H9 (cell line): Measurements from ENCODE around the gene ANGPTL4. TPM values are rescaled to one million over a fixed set of nuclear protein-coding genes. Genes with fewer than 3 reads are reported as not detected.

Experiments used
- DNase-seq: peaks from one replicate; pipeline ENCODE4 v3.0.0-alpha.2; 2017
- H2AFZ ChIP-seq: one replicate; pipeline ENCODE4 v1.6.1; 2013; ENCODE audit warnings: mild to moderate bottlenecking, low read length, control low read depth, moderate library complexity
- H2AK5ac ChIP-seq: 2 replicates; pipeline ENCODE4 v1.6.1; 2013; ENCODE audit warnings: low read length, control low read depth, mixed read lengths; ENCODE audit not compliant: insufficient read length
- H2BK120ac ChIP-seq: one replicate; pipeline ENCODE4 v1.6.1; 2013; ENCODE audit warnings: low read depth, mild to moderate bottlenecking, low read length, control low read depth, inconsistent platforms; ENCODE audit not compliant: poor library complexity, severe bottlenecking
- H2BK12ac ChIP-seq: 2 replicates; pipeline ENCODE4 v1.6.1; 2013; ENCODE audit warnings: low read length, control low read depth, mixed read lengths, low read depth; ENCODE audit not compliant: insufficient read length
- H2BK15ac ChIP-seq: 2 replicates; pipeline ENCODE4 v1.6.1; 2013; ENCODE audit warnings: low read depth, low read length, control low read depth
- H2BK20ac ChIP-seq: one replicate; pipeline ENCODE4 v1.6.1; 2013; ENCODE audit warnings: low read depth, mild to moderate bottlenecking, low read length, control low read depth, inconsistent platforms; ENCODE audit not compliant: poor library complexity, severe bottlenecking
- H2BK5ac ChIP-seq: 2 replicates; pipeline ENCODE4 v1.6.1; 2013; ENCODE audit warnings: low read length, control low read depth, mixed read lengths; ENCODE audit not compliant: insufficient read length
- H3K14ac ChIP-seq: 2 replicates; pipeline ENCODE4 v1.6.1; 2013; ENCODE audit warnings: low read length, control low read depth; ENCODE audit not compliant: insufficient read depth
- H3K18ac ChIP-seq: 2 replicates; pipeline ENCODE4 v1.6.1; 2013; ENCODE audit warnings: low read depth, mild to moderate bottlenecking, mixed read lengths, low read length, control low read depth; ENCODE audit not compliant: insufficient read length
- H3K23ac ChIP-seq: 2 replicates; pipeline ENCODE4 v1.6.1; 2013; ENCODE audit warnings: low read length, control low read depth, mixed read lengths, low read depth; ENCODE audit not compliant: insufficient read length
- H3K23me2 ChIP-seq: 2 replicates; pipeline ENCODE4 v1.6.1; 2013; ENCODE audit warnings: low read depth, mild to moderate bottlenecking, mixed read lengths, low read length, control low read depth; ENCODE audit not compliant: insufficient read length, poor library complexity, severe bottlenecking
- H3K27ac ChIP-seq: 2 replicates; pipeline ENCODE4 v1.5.1; 2013; ENCODE audit warnings: low read length, control low read depth, mixed read lengths, low read depth; ENCODE audit not compliant: insufficient read length
- H3K27me3 ChIP-seq: 2 replicates; pipeline ENCODE4 v1.6.1; 2013; ENCODE audit warnings: low read length, control low read depth, inconsistent platforms; ENCODE audit not compliant: insufficient read depth
- H3K4ac ChIP-seq: 2 replicates; pipeline ENCODE4 v1.6.1; 2013; ENCODE audit warnings: low read depth, mild to moderate bottlenecking, control low read depth, inconsistent platforms, low read length, moderate library complexity
- H3K4me1 ChIP-seq: 2 replicates; pipeline ENCODE4 v1.6.1; 2013; ENCODE audit warnings: low read length, control low read depth, inconsistent platforms; ENCODE audit not compliant: insufficient read depth
- H3K4me2 ChIP-seq: 2 replicates; pipeline ENCODE4 v1.6.1; 2013; ENCODE audit warnings: low read length, control low read depth, mixed read lengths; ENCODE audit not compliant: insufficient read length, insufficient read depth
- H3K56ac ChIP-seq: 2 replicates; pipeline ENCODE4 v1.6.1; 2013; ENCODE audit warnings: low read depth, mild to moderate bottlenecking, mixed read lengths, low read length, control low read depth; ENCODE audit not compliant: insufficient read length
- H3K79me1 ChIP-seq: 2 replicates; pipeline ENCODE4 v1.6.1; 2013; ENCODE audit warnings: low read depth, mild to moderate bottlenecking, moderate library complexity, low read length, control low read depth, inconsistent platforms; ENCODE audit not compliant: insufficient read depth, poor library complexity, severe bottlenecking
- H3K79me2 ChIP-seq: 2 replicates; pipeline ENCODE4 v1.6.1; 2013; ENCODE audit warnings: low read length, control low read depth, inconsistent platforms; ENCODE audit not compliant: insufficient read depth
- H3K9ac ChIP-seq: 2 replicates; pipeline ENCODE4 v1.6.1; 2013; ENCODE audit warnings: low read length, control low read depth, mixed read lengths; ENCODE audit not compliant: insufficient read length; ENCODE audit errors: extremely low read depth
- H3K9me3 ChIP-seq: one replicate; pipeline ENCODE4 v1.6.1; 2013; ENCODE audit warnings: low read depth, low read length, inconsistent platforms; ENCODE audit not compliant: control insufficient read depth
- H3T11ph ChIP-seq: one replicate; pipeline ENCODE4 v1.6.1; 2013; ENCODE audit warnings: mild to moderate bottlenecking, low read length, control low read depth, inconsistent platforms
- H4K20me1 ChIP-seq: one replicate; pipeline ENCODE4 v1.6.1; 2013; ENCODE audit not compliant: control insufficient read depth, insufficient read length, insufficient read depth
- H4K5ac ChIP-seq: 2 replicates; pipeline ENCODE4 v1.6.1; 2013; ENCODE audit warnings: low read depth, mild to moderate bottlenecking, mixed read lengths, low read length, control low read depth; ENCODE audit not compliant: insufficient read length
- H4K8ac ChIP-seq: replicated peaks from 2 replicates; pipeline ENCODE4 v1.6.1; 2013; ENCODE audit warnings: low read length, control low read depth, mixed read lengths, low read depth; ENCODE audit not compliant: insufficient read length
- H4K91ac ChIP-seq: 2 replicates; pipeline ENCODE4 v1.6.1; 2013; ENCODE audit warnings: low read depth, mild to moderate bottlenecking, moderate library complexity, mixed read lengths, low read length, control low read depth; ENCODE audit not compliant: insufficient read length
- H3K27ac Mint-ChIP-seq, 3 experiments: 2 replicates in 2 of 3; 3 replicates in 1 of 3; pipeline ENCODE4 v1.8.0; 2020 to 2021; ENCODE audit warnings: mixed read lengths in 3 of 3, mild to moderate bottlenecking in 1 of 3, moderate library complexity in 1 of 3
- H3K27me3 Mint-ChIP-seq: 2 replicates; pipeline ENCODE4 v1.8.0; 2021; ENCODE audit warnings: low read depth, mild to moderate bottlenecking, moderate library complexity, mixed read lengths
- H3K36me3 Mint-ChIP-seq, 3 experiments: 2 replicates in 2 of 3; 3 replicates in 1 of 3; pipeline ENCODE4 v1.8.0; 2020 to 2021; ENCODE audit warnings: low read depth in 3 of 3, mixed read lengths in 3 of 3; ENCODE audit not compliant: insufficient read depth in 1 of 3
- H3K4me1 Mint-ChIP-seq, 2 experiments: 2 replicates each; pipeline ENCODE4 v1.8.0; 2020; ENCODE audit warnings: mixed read lengths in 2 of 2
- H3K4me3 Mint-ChIP-seq, 2 experiments: 2 replicates in 1 of 2; 3 replicates in 1 of 2; pipeline ENCODE4 v1.8.0; 2020 to 2021; ENCODE audit warnings: mild to moderate bottlenecking in 2 of 2, mixed read lengths in 2 of 2, moderate library complexity in 1 of 2
- H3K9me3 Mint-ChIP-seq, 2 experiments: 2 replicates in 1 of 2; 3 replicates in 1 of 2; pipeline ENCODE4 v1.8.0; 2020; ENCODE audit warnings: mild to moderate bottlenecking in 2 of 2, mixed read lengths in 2 of 2, moderate library complexity in 1 of 2
- WGBS: extraction: QIAGEN DNeasy Blood & Tissue Kit; methylation state at CpG from one replicate; pipeline ENCODE4 v1.1.7; 2013; ENCODE audit warnings: missing lambda C conversion rate, low lambda C conversion rate, mixed read lengths; ENCODE audit not compliant: insufficient read length; ENCODE audit errors: extremely low coverage; 5-methylcytosine and 5-hydroxymethylcytosine counted together
- total RNA-seq: library from RNA; stranded (reverse); gene quantifications from 2 replicates; pipeline ENCODE4 v1.2.1, GENCODE V29; 2021
- TF ChIP-seq, protein P1 (sequence below): fragments of 200-600 bp; sonication (generic); conservative IDR thresholded peaks from 3 replicates; pipeline ENCODE4 v1.8.0; 2021; ENCODE audit warnings: antibody characterized with exemption, mild to moderate bottlenecking

The ANGPTL4 gene
- total RNA-seq, 1 experiment from 2014 or later: 1.9 TPM

DNA sequence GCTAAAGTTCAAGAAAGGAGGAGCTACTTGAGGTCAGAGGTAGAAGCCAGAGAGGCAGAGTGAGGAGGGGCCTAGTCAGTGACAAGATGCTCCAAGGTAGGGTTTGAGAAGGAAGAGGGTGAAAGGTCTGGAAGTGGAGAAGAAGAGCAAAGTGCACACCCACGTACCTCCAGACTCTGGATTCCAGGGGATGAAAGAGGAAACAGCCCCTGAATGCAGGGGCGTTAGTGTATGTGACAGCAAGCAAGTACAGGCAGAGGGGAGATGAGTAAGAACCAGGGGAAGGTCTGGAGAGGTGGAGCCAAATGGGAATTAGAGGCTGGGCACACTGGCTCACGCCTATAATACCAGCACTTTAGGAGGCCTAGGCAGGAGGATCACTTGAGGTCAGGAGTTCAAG lies 34.0 kb upstream of the ANGPTL4 start:
- WGBS: no CpG with 5 or more reads among the region's 3 CpGs
- H3K9me3 Mint-ChIP-seq: peaks cover 0 to 3% of the 10 kb centered on the region in 2 experiments; a peak in 3 of 5 replicates
- H4K5ac ChIP-seq: no peak overlapping the region
- no peak overlapping the region for H3K27ac ChIP-seq
- no peaks in the 10 kb centered on the region for H4K20me1 ChIP-seq
- H3K4me1 Mint-ChIP-seq: peaks cover 3 to 7% of the 10 kb centered on the region in 2 experiments; a peak in 3 of 4 replicates
- H3K23ac ChIP-seq: no peak overlapping the region
- no peak overlapping the region for H2BK120ac ChIP-seq
- H3K4me2 ChIP-seq: no peak overlapping the region
- no peak overlapping the region; a peak in 2 of 5 replicates for H3K4me3 Mint-ChIP-seq
- H3K4ac ChIP-seq: no peak overlapping the region
- H4K91ac ChIP-seq: no peak overlapping the region
- no peaks in the 10 kb centered on the region for H3K4me1 ChIP-seq
- H4K8ac ChIP-seq: no peak overlapping the region
- H2BK5ac ChIP-seq: no peak overlapping the region
- H2AFZ ChIP-seq: no peak overlapping the region
- H3K36me3 Mint-ChIP-seq: peaks cover 0 to 2% (median 0%) of the 10 kb centered on the region in 3 experiments; a peak in 1 of 7 replicates
- H3K14ac ChIP-seq: no peak overlapping the region
- peaks cover 18% of the 10 kb centered on the region; the same call in 1 of the 2 replicates for H3K27me3 ChIP-seq
- no peak overlapping the region for H2BK20ac ChIP-seq
- no peak overlapping the region for H3K18ac ChIP-seq
- DNase-seq: no peak
- no peak overlapping the region for H3K9ac ChIP-seq
- H2AK5ac ChIP-seq: no peak overlapping the region
- H2BK15ac ChIP-seq: no peak overlapping the region
- H3K27me3 Mint-ChIP-seq: peaks cover 35% of the 10 kb centered on the region
- H3K79me2 ChIP-seq: no peaks in the 10 kb centered on the region
- no peak overlapping the region for H3K27ac Mint-ChIP-seq
- no peaks in the 10 kb centered on the region for H3K9me3 ChIP-seq
- TF ChIP-seq, protein P1, sequence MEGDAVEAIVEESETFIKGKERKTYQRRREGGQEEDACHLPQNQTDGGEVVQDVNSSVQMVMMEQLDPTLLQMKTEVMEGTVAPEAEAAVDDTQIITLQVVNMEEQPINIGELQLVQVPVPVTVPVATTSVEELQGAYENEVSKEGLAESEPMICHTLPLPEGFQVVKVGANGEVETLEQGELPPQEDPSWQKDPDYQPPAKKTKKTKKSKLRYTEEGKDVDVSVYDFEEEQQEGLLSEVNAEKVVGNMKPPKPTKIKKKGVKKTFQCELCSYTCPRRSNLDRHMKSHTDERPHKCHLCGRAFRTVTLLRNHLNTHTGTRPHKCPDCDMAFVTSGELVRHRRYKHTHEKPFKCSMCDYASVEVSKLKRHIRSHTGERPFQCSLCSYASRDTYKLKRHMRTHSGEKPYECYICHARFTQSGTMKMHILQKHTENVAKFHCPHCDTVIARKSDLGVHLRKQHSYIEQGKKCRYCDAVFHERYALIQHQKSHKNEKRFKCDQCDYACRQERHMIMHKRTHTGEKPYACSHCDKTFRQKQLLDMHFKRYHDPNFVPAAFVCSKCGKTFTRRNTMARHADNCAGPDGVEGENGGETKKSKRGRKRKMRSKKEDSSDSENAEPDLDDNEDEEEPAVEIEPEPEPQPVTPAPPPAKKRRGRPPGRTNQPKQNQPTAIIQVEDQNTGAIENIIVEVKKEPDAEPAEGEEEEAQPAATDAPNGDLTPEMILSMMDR: no peak
- H3K79me1 ChIP-seq: no peaks in the 10 kb centered on the region
- no peak overlapping the region for H2BK12ac ChIP-seq
- no peak overlapping the region for H3T11ph ChIP-seq
- no peak overlapping the region for H3K56ac ChIP-seq
- H3K23me2 ChIP-seq: peaks cover 12% of the 10 kb centered on the region
